ENCODE results near the gene THRB. TPM values are rescaled to one million over a fixed set of nuclear protein-coding genes. Genes with fewer than 3 reads are reported as not detected.

Gene THRB
- total and polyA plus RNA-seq, 9 of the 15 experiments (the other 6 are each of a cell fraction or from before 2014, with no cell fraction given) = 1.7 to 14.9 (median 6.9) TPM

DNA sequence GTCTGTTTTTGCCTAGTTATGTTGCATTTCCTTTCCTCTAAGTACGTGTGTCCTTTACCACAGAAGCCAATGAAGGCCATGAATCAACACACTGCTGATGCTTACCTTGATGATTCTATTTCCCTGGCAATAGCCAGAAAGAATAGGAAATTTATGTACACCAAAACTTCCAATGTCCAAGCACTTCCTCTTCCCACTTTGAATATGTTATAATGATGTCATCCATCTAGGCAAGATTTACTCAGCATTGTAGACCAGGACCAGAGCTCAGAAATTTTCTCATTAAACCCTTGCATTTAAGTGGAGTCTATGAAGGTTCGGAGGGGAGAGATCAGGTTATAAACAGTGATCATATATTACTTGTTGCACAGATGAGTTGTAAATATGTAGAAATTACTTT lies 126.0 kb downstream of the THRB start:
- no TSS peak for BruUV-seq (replicated peaks)
- Histone ChIP-seq H3K4me1 (replicated peaks in 1 of 2; ENCODE audit: control insufficient read depth in 2 of 2, insufficient read depth in 2 of 2, low read length in 2 of 2) (peaks cover 0 to 21% of the 10 kb centered on the region in 2 experiments; a peak in 3 of 5 replicates), H2AFZ (ENCODE audit: low read depth, low read length) (no peak overlapping the region), H3K9ac (ENCODE audit: insufficient read depth in 1 of 2, low read depth in 2 of 2, low read length in 2 of 2) (no peak overlapping the region), H3K79me2 (ENCODE audit: control insufficient read depth, insufficient read depth, low read length) (peaks cover 3% of the 10 kb centered on the region; the same call in 1 of the 3 replicates), H4K20me1 (replicated peaks; ENCODE audit: control insufficient read depth, insufficient read depth, low read length) (no peaks in the 10 kb centered on the region), H3K9me1 (ENCODE audit: control insufficient read depth, insufficient read depth, low read length) (no peaks in the 10 kb centered on the region), H3K4me2 (ENCODE audit: insufficient read depth, low read length) (no peak overlapping the region), H3K4me3 (no peak overlapping the region), H3K36me3 (ENCODE audit: control insufficient read depth, insufficient read depth, low read length) (no peaks in the 10 kb centered on the region; the same call in 2 of the 3 replicates), H3K27me3 (ENCODE audit: control insufficient read depth in 2 of 2, insufficient read depth in 2 of 2, low read length in 2 of 2) (no peaks in the 10 kb centered on the region), H3K9me3 (replicated peaks; ENCODE audit: control insufficient read depth, insufficient read depth, low read depth, low read length) (no peaks in the 10 kb centered on the region), H3K27ac (ENCODE audit: extremely low read depth, low read depth, low read length) (no peak overlapping the region)
- in situ Hi-C loops (cut with MboI) (no loop called here), intact Hi-C loops (cut with micrococcal nuclease) (loop anchor here (10.0 kb wide), 1 partner anchor 276 kb away; no protein-coding TSS in a partner anchor)
- WGBS (ENCODE audit: insufficient coverage, low coverage, missing lambda C conversion rate) = 43% methylated on average over 2 of the region's 2 CpGs
- ChIA-PET POLR2A (interaction anchor here (0.5 to 1.5 kb wide), 2 partner anchors 10 to 452 kb away, joined by 3 to 4 read pairs; partner anchors contain the start of genes NKIRAS1 and RPL15), CTCF (ENCODE audit: low intra/inter-chr PET ratio) (no interaction called here)
- no peak for DNase-seq (ENCODE audit: extremely low read depth in 1 of 4, low spot score in 3 of 4)
- TF ChIP-seq L3MBTL2 (IDR thresholded peaks at IDR 0.05) = no peak
- peak; percentile 81 for TF ChIP-seq SPI1 (IDR thresholded peaks at IDR 0.05; ENCODE audit: borderline replicate concordance, low read depth, low read length)
- TF ChIP-seq JUND (IDR thresholded peaks at IDR 0.05; ENCODE audit: borderline replicate concordance, low read depth, low read length) = no peak
- TF ChIP-seq JUND (tag; IDR thresholded peaks at IDR 0.05; ENCODE audit: borderline replicate concordance, low read depth, low read length) = peak; percentile 53; the same call in 1 of the 3 replicates
- TF ChIP-seq GTF2E2 (tag; IDR thresholded peaks at IDR 0.05) = no peak
- no peak for TF ChIP-seq ZNF165 (CRISPR knock-in tag; IDR thresholded peaks at IDR 0.05; ENCODE audit: borderline replicate concordance)
- TF ChIP-seq ATF7 (IDR thresholded peaks at IDR 0.05) = peak; percentile 79; the same call in 1 of the 2 replicates
- TF ChIP-seq FUS (optimal IDR thresholded peaks at IDR 0.05; ENCODE audit: low read depth, low read length) = no peak
- no peak for TF ChIP-seq MAFG (tag; conservative IDR thresholded peaks at IDR 0.05)
- TF ChIP-seq, protein P1, sequence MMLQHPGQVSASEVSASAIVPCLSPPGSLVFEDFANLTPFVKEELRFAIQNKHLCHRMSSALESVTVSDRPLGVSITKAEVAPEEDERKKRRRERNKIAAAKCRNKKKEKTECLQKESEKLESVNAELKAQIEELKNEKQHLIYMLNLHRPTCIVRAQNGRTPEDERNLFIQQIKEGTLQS (IDR thresholded peaks at IDR 0.05) = peak; percentile 78
- TF ChIP-seq, protein P1 (CRISPR knock-in tag; conservative IDR thresholded peaks at IDR 0.05) = no peak
- ATAC-seq = no peak
- no peak for FAIRE-seq

Measured in K562 (cell line).